ENCODE results near the gene IMMP2L.

Gene IMMP2L

GRCh38 chr7:111405621-111406020, 156.7 kb downstream of the IMMP2L start:
- Histone ChIP-seq H3K27me3 (ENCODE audit: control insufficient read depth, insufficient read depth, low read length) (no peaks in the 10 kb centered on the region), H3K4me3 (ENCODE audit: low read depth, low read length) (no peak overlapping the region), H3K36me3 (ENCODE audit: control insufficient read depth, insufficient read depth, low read length) (no peaks in the 10 kb centered on the region), H3K4me1 (ENCODE audit: control insufficient read depth, insufficient read depth, low read length) (no peaks in the 10 kb centered on the region), H3K9ac (ENCODE audit: low read depth, low read length) (no peak overlapping the region), H3K9me3 (ENCODE audit: control insufficient read depth, insufficient read depth, low read length) (no peaks in the 10 kb centered on the region)

DNA sequence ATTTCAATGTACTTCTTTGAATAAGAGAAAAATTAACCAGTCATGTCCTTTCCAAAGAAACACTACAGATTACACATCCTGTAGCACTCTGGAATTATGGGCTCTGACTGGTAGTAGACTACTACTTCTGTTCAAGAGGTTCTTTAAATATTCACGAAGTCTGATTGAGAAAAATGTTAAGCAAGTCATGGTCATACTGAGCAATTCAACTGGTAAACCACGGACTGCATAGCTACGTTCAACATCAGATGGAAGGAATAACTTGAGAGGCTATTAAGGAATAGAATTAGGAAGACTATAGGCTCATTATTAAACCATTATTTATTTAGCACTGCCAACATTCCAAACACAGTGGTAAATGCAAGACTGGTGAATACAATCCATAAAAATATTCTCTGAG, 160.8 kb downstream of the IMMP2L start:
- no peaks in the 10 kb centered on the region for H3K36me3 ChIP-seq (ENCODE audit: control insufficient read depth, insufficient read depth, low read length)
- no peaks in the 10 kb centered on the region for H3K9me3 ChIP-seq (ENCODE audit: control insufficient read depth, insufficient read depth, low read length)
- H3K4me3 ChIP-seq (ENCODE audit: low read depth, low read length): no peak overlapping the region
- no peaks in the 10 kb centered on the region for H3K27me3 ChIP-seq (ENCODE audit: control insufficient read depth, insufficient read depth, low read length)
- H3K4me1 ChIP-seq (ENCODE audit: control insufficient read depth, insufficient read depth, low read length): no peaks in the 10 kb centered on the region
- no peak overlapping the region for H3K9ac ChIP-seq (ENCODE audit: low read depth, low read length)

GRCh38 chr7:111400088-111400487, 162.2 kb downstream of the IMMP2L start:
- no peaks in the 10 kb centered on the region for H3K36me3 ChIP-seq (ENCODE audit: control insufficient read depth, insufficient read depth, low read length)
- no peaks in the 10 kb centered on the region for H3K4me1 ChIP-seq (ENCODE audit: control insufficient read depth, insufficient read depth, low read length)
- no peaks in the 10 kb centered on the region for H3K9me3 ChIP-seq (ENCODE audit: control insufficient read depth, insufficient read depth, low read length)
- no peaks in the 10 kb centered on the region for H3K27me3 ChIP-seq (ENCODE audit: control insufficient read depth, insufficient read depth, low read length)
- no peak overlapping the region for H3K4me3 ChIP-seq (ENCODE audit: low read depth, low read length)
- no peak overlapping the region for H3K9ac ChIP-seq (ENCODE audit: low read depth, low read length)

DNA sequence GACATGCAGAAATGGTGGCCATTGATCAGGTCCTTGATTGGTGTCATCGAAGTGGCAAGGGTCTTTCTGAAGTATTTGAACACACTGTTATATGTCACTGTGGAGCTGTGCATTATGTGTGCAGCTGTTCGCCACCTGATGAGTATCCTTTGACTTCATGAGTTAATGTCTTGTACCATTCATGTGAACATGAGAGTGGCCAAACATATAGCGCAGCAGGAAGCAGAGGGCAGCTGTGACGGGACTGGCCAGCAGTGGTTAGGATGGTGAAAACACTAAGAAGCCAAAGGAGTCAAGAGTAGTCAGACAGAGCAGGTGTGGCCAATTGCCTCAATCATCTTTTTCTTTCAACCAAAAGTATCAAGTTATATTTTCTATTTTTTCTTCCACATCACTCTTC, 167.4 kb downstream of the IMMP2L start:
- Histone ChIP-seq H3K27me3 (ENCODE audit: control insufficient read depth, insufficient read depth, low read length) (no peaks in the 10 kb centered on the region), H3K4me1 (ENCODE audit: control insufficient read depth, insufficient read depth, low read length) (no peaks in the 10 kb centered on the region), H3K36me3 (ENCODE audit: control insufficient read depth, insufficient read depth, low read length) (no peaks in the 10 kb centered on the region), H3K4me3 (ENCODE audit: low read depth, low read length) (no peak overlapping the region), H3K9me3 (ENCODE audit: control insufficient read depth, insufficient read depth, low read length) (no peaks in the 10 kb centered on the region), H3K9ac (ENCODE audit: low read depth, low read length) (no peak overlapping the region)

GRCh38 chr7:111393011-111393754, 169.1 kb downstream of the IMMP2L start:
- H3K4me3 ChIP-seq (ENCODE audit: low read depth, low read length): no peak overlapping the region
- no peaks in the 10 kb centered on the region for H3K27me3 ChIP-seq (ENCODE audit: control insufficient read depth, insufficient read depth, low read length)
- no peaks in the 10 kb centered on the region for H3K36me3 ChIP-seq (ENCODE audit: control insufficient read depth, insufficient read depth, low read length)
- H3K9me3 ChIP-seq (ENCODE audit: control insufficient read depth, insufficient read depth, low read length): no peaks in the 10 kb centered on the region
- H3K9ac ChIP-seq (ENCODE audit: low read depth, low read length): no peak overlapping the region
- no peaks in the 10 kb centered on the region for H3K4me1 ChIP-seq (ENCODE audit: control insufficient read depth, insufficient read depth, low read length)

GRCh38 chr7:111392294-111392693, 170.0 kb downstream of the IMMP2L start:
- H3K9ac ChIP-seq (ENCODE audit: low read depth, low read length): no peak overlapping the region
- no peaks in the 10 kb centered on the region for H3K4me1 ChIP-seq (ENCODE audit: control insufficient read depth, insufficient read depth, low read length)
- no peaks in the 10 kb centered on the region for H3K36me3 ChIP-seq (ENCODE audit: control insufficient read depth, insufficient read depth, low read length)
- H3K9me3 ChIP-seq (ENCODE audit: control insufficient read depth, insufficient read depth, low read length): no peaks in the 10 kb centered on the region
- no peaks in the 10 kb centered on the region for H3K27me3 ChIP-seq (ENCODE audit: control insufficient read depth, insufficient read depth, low read length)
- no peak overlapping the region for H3K4me3 ChIP-seq (ENCODE audit: low read depth, low read length)

DNA sequence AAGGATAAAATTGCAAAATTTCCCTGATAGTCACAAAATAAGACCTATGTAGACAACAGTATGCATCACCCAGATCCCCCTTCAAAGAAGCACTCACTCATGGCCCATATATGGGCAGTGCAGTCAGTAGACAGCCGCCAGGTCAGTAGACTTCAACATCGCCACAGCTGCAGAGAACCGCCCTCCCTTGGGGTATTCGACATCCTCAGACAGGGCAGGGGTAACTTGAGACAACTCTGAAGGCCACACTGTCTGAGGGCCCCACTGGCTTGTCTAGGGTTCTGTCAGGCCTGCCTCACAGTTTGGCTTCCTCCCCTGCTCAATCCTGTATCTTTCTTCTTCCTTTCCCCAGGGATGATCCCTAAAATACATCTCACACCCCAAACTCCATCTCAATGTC, 172.3 kb downstream of the IMMP2L start:
- Histone ChIP-seq H3K9ac (ENCODE audit: low read depth, low read length) (no peak overlapping the region), H3K4me1 (ENCODE audit: control insufficient read depth, insufficient read depth, low read length) (no peaks in the 10 kb centered on the region), H3K9me3 (ENCODE audit: control insufficient read depth, insufficient read depth, low read length) (no peaks in the 10 kb centered on the region), H3K4me3 (ENCODE audit: low read depth, low read length) (no peak overlapping the region), H3K36me3 (ENCODE audit: control insufficient read depth, insufficient read depth, low read length) (no peaks in the 10 kb centered on the region), H3K27me3 (ENCODE audit: control insufficient read depth, insufficient read depth, low read length) (no peaks in the 10 kb centered on the region)

GRCh38 chr7:111388912-111389311, 173.4 kb downstream of the IMMP2L start:
- H3K4me1 ChIP-seq (ENCODE audit: control insufficient read depth, insufficient read depth, low read length): no peaks in the 10 kb centered on the region
- no peak overlapping the region for H3K9ac ChIP-seq (ENCODE audit: low read depth, low read length)
- no peaks in the 10 kb centered on the region for H3K9me3 ChIP-seq (ENCODE audit: control insufficient read depth, insufficient read depth, low read length)
- H3K36me3 ChIP-seq (ENCODE audit: control insufficient read depth, insufficient read depth, low read length): no peaks in the 10 kb centered on the region
- no peaks in the 10 kb centered on the region for H3K27me3 ChIP-seq (ENCODE audit: control insufficient read depth, insufficient read depth, low read length)
- no peak overlapping the region for H3K4me3 ChIP-seq (ENCODE audit: low read depth, low read length)

DNA sequence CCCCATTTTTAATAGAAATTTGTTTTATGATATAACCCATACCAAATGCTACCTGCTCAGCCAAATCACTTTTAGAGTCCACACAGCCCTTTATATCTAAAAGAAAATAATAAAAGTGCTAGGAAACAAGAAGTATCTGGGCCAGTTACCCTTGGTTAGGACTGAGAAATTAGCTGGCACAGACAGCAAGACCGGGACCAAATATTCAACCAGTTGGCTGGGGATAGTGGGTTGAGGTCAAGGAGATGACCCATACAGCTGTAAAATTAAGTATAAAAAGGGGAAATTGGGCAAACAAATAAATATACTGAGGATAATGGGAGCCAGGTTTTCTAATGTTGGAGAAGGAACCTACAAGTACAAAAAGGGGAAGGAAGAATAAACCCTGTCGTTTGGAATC, 174.3 kb downstream of the IMMP2L start:
- Histone ChIP-seq H3K27me3 (ENCODE audit: control insufficient read depth, insufficient read depth, low read length) (no peaks in the 10 kb centered on the region), H3K36me3 (ENCODE audit: control insufficient read depth, insufficient read depth, low read length) (no peaks in the 10 kb centered on the region), H3K4me3 (ENCODE audit: low read depth, low read length) (no peak overlapping the region), H3K9me3 (ENCODE audit: control insufficient read depth, insufficient read depth, low read length) (no peaks in the 10 kb centered on the region), H3K4me1 (ENCODE audit: control insufficient read depth, insufficient read depth, low read length) (no peaks in the 10 kb centered on the region), H3K9ac (ENCODE audit: low read depth, low read length) (no peak overlapping the region)

DNA sequence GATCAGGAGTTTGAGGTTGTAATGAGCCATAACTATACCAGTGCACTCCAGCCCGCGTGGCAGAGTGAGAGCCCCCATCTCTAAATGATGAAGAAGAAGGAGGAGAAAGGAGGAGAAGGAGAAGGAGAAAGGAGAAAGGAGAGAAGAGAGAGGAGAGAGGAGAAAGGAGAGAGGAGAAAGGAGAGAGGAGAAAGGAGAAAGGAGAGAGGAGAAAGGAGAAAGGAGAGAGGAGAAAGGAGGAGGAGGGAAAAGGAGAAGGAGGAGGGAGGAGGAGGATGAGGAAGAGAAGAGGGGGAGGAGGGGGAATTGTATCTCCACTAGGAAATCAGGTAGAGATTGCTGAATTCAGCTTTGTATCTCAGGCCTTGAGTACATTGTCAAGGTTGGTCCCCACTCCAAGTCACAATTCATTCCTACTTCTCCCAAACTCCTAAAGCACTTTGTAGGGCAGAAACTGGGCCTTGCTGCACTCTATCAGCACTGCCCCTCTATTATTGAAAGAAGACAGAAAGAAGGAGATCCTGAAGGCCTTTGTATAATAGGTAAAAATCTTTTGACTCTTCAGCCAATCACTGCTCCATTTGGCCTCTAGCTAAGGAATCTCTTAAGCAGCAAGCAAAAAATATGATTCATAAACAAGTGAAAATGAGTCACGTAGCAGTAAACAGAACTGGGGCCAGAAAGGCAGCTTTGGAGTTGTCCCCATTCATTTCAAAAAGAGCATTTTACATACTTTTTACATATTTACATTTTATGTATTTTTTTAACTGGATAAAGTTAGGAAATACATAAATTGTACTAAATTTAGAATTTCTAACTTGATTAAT, 178.0 kb downstream of the IMMP2L start:
- no peaks in the 10 kb centered on the region for H3K27me3 ChIP-seq (ENCODE audit: control insufficient read depth, insufficient read depth, low read length)
- H3K36me3 ChIP-seq (ENCODE audit: control insufficient read depth, insufficient read depth, low read length): no peaks in the 10 kb centered on the region
- no peaks in the 10 kb centered on the region for H3K4me1 ChIP-seq (ENCODE audit: control insufficient read depth, insufficient read depth, low read length)
- H3K9me3 ChIP-seq (ENCODE audit: control insufficient read depth, insufficient read depth, low read length): no peaks in the 10 kb centered on the region
- no peak overlapping the region for H3K4me3 ChIP-seq (ENCODE audit: low read depth, low read length)
- H3K9ac ChIP-seq (ENCODE audit: low read depth, low read length): no peak overlapping the region

- Histone ChIP-seq H3K9me3 (ENCODE audit: control insufficient read depth, insufficient read depth, low read length) (no peaks in the 10 kb centered on the region), H3K36me3 (ENCODE audit: control insufficient read depth, insufficient read depth, low read length) (no peaks in the 10 kb centered on the region), H3K4me1 (ENCODE audit: control insufficient read depth, insufficient read depth, low read length) (no peaks in the 10 kb centered on the region), H3K4me3 (ENCODE audit: low read depth, low read length) (no peak overlapping the region), H3K9ac (ENCODE audit: low read depth, low read length) (no peak overlapping the region), H3K27me3 (ENCODE audit: control insufficient read depth, insufficient read depth, low read length) (no peaks in the 10 kb centered on the region)
These were observed 179.2 kb downstream of the IMMP2L start for GRCh38 chr7:111383133-111383532.

- H3K9ac ChIP-seq (ENCODE audit: low read depth, low read length): no peak overlapping the region
- H3K4me3 ChIP-seq (ENCODE audit: low read depth, low read length): no peak overlapping the region
- no peaks in the 10 kb centered on the region for H3K4me1 ChIP-seq (ENCODE audit: control insufficient read depth, insufficient read depth, low read length)
- H3K27me3 ChIP-seq (ENCODE audit: control insufficient read depth, insufficient read depth, low read length): no peaks in the 10 kb centered on the region
- H3K36me3 ChIP-seq (ENCODE audit: control insufficient read depth, insufficient read depth, low read length): no peaks in the 10 kb centered on the region
- H3K9me3 ChIP-seq (ENCODE audit: control insufficient read depth, insufficient read depth, low read length): no peaks in the 10 kb centered on the region
These were observed 180.7 kb downstream of the IMMP2L start for GRCh38 chr7:111381590-111381989.
